ENCODE results near the gene PLPP3.

Gene PLPP3

DNA sequence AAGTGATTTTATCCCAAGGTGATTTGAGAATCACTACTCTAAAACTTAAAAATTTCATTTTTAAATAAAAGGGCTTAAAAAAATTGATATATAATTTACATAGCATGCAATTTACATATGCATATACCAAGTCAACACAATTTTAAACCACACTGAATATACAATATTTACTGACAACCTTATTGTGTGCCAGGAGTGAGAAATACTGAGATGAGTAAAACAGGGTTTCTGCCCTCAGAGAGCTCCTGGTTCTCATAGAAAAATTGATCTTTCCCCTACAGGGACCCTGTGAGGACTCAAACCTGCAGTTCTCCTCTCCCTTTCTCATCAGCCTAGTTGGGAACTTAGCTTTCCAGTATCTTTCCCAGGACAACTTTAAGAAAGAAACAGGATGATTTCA lies 27.0 kb downstream of the PLPP3 start:
- H3K4me3 ChIP-seq (ENCODE audit: low read depth, low read length) = no peak overlapping the region
- TF ChIP-seq CTCF (IDR thresholded peaks at IDR 0.05; ENCODE audit: borderline replicate concordance, insufficient read depth, low read depth, low read length) = no peak

GRCh38 chr1:56551691-56552090 lies 27.7 kb downstream of the PLPP3 start:
- no peak for TF ChIP-seq CTCF (IDR thresholded peaks at IDR 0.05; ENCODE audit: borderline replicate concordance, insufficient read depth, low read depth, low read length)
- H3K4me3 ChIP-seq (ENCODE audit: low read depth, low read length) = no peak overlapping the region

GRCh38 chr1:56550859-56551188 lies 28.5 kb downstream of the PLPP3 start:
- TF ChIP-seq CTCF (IDR thresholded peaks at IDR 0.05; ENCODE audit: borderline replicate concordance, insufficient read depth, low read depth, low read length) = no peak
- H3K4me3 ChIP-seq (ENCODE audit: low read depth, low read length) = no peak overlapping the region

DNA sequence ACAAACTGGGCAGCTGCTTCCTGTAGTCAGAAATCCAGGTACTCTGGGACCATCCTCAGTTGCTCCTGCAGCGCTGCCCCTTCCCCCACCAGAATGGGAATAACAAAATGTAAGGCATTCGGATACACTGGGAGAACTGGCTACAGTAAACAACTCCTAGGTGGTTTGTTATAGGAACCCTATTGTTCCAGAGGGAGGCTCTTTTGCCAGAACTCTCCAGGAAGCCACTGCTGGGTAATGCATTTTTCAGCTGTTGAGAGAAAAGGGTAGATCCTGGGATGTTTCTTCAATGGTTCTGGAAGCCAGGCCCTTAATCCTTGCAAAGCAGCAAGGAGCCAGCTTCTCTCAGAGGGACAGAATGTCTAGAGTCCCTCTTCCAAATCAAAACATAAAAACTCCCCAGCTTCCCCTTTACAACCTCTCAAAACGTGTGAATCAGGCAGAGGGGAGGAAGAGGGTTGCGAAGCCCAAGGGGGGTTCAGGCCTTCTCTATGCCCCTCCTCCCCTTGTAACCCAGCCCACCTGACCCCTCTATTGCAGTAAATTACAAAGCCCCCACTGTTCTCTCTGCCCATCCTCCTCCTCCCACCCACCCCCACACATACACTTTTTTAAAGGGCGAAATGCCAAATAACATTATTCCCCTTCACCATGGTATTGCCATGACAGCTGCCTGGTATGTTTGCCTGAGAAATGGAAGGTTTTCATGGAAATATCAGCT lies 29.1 kb downstream of the PLPP3 start:
- TF ChIP-seq CTCF (IDR thresholded peaks at IDR 0.05; ENCODE audit: borderline replicate concordance, insufficient read depth, low read depth, low read length) = no peak
- no peak overlapping the region for H3K4me3 ChIP-seq (ENCODE audit: low read depth, low read length)

GRCh38 chr1:56548571-56548970 lies 30.8 kb downstream of the PLPP3 start:
- no peak overlapping the region for H3K4me3 ChIP-seq (ENCODE audit: low read depth, low read length)
- no peak for TF ChIP-seq CTCF (IDR thresholded peaks at IDR 0.05; ENCODE audit: borderline replicate concordance, insufficient read depth, low read depth, low read length)

DNA sequence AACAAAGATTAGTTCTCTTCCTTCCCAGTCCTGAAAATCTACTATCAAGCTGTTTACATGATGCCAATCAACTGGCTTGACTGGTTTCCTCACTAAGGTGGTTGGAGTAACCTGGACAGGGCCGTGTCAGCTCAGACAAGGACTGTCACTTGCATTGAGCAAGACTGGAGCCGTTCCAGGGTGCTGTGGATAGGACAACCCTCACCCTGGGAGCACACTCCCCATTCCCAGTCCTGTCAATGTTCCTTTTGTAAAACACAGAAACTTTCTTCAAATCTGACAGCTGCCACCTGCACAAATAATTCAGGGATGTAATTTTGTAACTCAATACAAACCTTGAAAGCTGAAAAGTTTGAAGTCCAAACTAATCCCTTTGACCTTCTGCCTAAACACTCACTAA lies 31.4 kb downstream of the PLPP3 start:
- H3K4me3 ChIP-seq (ENCODE audit: low read depth, low read length) = no peak overlapping the region
- no peak for TF ChIP-seq CTCF (IDR thresholded peaks at IDR 0.05; ENCODE audit: borderline replicate concordance, insufficient read depth, low read depth, low read length)

DNA sequence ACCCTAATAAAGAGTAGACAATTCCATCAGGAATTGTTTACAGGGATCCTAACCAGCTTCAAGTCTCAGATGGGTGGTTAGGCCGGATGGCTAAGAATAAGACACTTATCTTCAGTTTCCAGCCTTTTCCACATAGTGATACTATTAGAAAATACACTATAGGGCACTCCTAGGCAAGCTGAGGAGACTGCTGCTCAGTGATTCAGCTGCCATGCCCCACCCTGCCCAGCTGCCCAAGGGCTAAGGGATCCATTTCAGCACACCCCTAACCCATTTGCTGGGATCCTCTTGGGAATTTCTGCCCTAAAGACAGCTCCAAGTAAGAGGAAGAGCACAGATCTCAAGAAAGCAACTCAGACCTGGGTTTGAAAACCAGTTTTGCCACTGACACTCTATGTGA lies 31.9 kb downstream of the PLPP3 start:
- no peak overlapping the region for H3K4me3 ChIP-seq (ENCODE audit: low read depth, low read length)

More for the DNA sequence above, 31.9 kb downstream of the PLPP3 start:
- TF ChIP-seq CTCF (IDR thresholded peaks at IDR 0.05; ENCODE audit: borderline replicate concordance, insufficient read depth, low read depth, low read length) = no peak
